NOMO-1 (cell line): ENCODE data around the gene TYW3.
A peak's percentile ranks its signal among the peaks of the same experiment; 100 is the strongest.
"Not testable (repeated sequence)": the region's sequence is repeated elsewhere in the genome, so short reads cannot be mapped to it uniquely, and the experiment has no call there.

Experiments used
- DNase-seq, 2 experiments: peaks; one replicate each; lab custom pipeline; 2025; ENCODE audit not compliant: unreplicated experiment in 2 of 2; lab: John Stamatoyannopoulos, UW

TYW3 gene

DNA sequence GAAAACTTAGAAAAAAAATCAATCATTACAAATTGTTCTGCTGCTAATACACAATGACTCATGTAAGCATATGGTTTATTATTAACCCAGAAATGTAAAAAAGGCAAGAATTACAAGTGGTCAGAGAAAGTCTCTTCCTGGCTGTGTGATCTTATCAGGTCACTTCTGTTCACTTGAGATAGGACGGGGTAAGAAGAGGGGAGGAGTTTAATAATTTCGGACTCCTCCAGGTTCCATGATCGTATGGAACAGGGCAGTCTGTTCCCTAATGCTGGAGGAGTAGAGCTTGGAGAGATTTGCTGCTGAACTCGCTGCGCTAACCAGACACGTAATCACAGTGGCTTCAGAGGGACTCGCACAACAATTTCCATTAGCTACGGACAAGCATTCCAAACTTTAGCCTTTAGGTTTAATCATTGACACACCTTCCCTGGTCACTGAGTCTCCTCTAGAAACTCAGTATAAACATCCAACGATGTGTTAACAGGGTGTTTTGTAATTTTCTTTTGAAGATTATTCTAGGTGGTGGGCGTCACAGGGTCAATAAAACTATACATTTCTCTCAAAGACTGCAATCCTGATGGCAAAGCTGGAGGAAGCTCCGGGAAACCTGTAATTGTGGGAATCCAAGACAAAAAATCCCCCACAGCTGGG lies 1.4 kb upstream of the TYW3 start:
- no peak for DNase-seq

DNA sequence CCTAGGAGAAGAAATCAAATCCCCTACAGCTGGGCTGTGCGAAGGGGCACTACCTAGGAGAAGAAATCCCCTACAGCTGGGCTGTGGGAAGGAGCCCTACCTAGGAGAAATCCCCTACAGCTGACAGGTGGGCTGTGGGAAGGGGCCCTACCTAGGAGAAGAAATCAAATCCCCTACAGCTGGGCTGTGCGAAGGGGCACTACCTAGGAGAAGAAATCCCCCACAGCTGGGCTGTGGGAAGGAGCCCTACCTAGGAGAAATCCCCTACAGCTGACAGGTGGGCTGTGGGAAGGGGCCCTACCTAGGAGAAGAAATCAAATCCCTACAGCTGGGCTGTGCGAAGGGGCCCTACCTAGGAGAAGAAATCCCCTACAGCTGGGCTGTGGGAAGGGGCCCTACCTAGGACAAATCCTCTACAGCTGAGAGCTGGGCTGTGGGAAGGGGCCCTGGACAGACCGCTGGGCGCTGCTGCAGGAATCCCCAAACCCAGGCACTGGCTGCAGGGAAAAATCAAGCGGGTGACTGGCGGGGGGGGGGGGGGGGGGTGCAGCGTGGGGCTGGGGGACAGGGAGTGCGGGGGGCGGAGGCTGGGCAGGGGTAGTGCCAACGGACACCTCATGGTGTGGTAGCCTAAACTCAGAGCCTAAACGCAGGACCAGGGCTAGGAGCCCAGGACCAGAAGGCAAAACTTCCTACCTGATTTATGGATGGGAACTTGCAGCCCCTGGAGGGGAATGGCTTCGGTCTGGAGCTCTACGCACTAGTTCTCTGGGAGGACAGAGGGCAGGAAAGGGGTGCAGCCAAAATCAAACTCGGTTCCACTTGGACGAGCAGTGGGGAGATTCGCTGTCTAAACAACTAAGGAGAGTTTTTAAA lies 643 bp upstream of the TYW3 start:
- DNase-seq, result not testable (repeated sequence)

DNA sequence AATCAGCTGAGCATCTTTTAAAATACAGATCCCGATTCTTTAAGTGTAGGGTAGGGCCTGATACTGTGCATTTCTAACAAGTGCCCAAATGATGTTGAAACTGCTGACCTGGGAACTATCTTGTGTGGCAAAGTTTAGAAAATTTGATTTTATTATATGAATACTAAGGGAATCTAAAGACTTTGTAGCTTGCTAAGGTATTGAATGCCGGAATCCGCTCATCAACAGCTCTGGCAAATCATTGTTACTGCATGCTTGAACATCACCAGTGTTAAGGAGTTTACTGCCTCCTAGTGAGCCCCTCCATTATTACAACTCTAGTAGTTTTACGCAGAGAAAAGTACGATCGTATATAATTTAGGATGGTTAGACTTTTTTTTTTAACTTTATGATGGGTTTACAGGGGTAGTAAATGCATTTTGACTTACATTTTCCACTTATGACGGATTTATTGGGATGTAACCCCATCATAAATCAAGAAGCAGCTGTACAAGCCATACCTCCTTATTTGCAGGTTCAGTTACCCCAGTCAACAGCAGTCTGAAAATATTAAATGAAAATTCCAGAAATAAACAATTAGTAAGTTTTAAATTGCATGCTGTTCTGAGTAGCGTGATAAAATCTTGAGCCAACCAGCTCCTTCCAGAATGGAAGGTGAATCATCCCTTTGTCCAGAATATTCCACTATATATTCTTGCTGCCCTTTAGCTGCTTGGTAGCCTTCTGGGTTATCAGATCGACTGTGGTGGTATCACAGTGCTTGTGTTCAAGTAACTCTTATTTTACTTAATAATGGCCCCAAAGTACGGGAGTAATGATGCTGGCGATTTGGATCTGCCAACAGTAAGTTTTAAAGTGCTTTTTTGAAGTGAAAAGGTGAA lies 892 bp downstream of the TYW3 start:
- DNase-seq, result peak; percentile 59 to 88

DNA sequence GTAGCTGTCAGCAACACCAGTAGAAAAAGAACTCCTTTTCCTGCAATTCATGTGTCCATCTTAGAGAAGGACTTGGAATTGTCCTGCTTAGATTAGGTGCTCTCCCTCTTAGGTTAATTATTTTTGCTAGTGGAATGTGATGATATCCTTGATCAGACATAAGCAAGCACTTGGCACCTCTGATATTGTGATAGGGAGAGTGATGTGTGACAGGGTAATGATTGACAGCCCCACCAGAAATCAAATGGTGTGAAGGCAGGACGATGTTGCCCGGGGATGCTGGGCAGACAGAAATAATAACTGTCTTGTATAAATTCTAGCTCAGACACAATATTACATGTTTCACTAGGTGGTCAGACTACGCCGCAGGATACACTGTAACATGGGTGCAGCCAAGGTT lies 4.4 kb downstream of the TYW3 start:
- DNase-seq, result no peak

DNA sequence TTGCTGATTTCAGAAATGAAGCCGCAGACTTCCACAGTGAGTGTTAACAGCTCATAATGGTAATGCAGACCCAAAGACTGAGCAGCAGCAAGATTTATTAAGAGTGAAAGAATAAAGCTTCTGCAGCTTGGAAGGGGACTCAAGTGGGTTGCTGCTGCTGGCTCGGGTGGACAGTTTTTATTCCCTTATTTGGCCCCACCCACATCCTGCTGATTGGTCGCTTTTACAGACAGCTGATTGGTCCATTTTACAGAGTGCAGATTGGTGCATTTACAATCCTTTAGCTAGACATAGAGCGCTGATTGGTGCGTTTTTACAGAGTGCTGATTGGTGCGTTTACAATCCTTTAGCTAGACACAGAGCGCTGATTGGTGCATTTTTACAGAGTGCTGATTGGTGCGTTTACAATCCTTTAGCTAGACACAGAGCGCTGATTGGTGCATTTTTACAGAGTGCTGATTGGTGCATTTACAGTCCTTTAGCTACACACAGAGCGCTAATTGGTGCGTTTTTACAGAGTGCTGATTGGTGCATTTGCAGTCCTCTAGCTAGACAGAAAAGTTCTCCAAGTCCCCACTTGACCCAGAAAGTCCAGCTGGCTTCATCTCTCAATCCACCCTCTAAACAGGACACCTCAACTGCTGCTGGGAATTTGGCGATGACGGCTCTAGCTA lies 7.5 kb downstream of the TYW3 start:
- DNase-seq, result not testable (repeated sequence)

DNA sequence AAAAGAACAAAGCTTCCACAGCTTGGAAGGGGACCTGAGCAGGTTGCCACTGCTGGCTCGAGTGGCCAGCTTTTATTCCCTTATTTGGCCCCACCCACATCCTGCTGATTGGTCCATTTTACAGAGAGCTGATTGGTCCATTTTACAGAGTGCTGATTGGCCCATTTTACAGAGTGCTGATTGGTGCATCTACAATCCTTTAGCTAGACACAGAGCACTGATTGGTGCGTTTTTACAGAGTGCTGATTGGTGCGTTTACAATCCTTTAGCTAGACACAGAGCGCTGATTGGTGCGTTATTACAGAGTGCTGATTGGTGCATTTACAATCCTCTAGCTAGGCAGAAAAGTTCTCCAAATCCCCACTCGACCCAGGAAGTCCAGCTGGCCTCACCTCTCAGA lies 12.3 kb downstream of the TYW3 start:
- DNase-seq, result not testable (repeated sequence)

DNA sequence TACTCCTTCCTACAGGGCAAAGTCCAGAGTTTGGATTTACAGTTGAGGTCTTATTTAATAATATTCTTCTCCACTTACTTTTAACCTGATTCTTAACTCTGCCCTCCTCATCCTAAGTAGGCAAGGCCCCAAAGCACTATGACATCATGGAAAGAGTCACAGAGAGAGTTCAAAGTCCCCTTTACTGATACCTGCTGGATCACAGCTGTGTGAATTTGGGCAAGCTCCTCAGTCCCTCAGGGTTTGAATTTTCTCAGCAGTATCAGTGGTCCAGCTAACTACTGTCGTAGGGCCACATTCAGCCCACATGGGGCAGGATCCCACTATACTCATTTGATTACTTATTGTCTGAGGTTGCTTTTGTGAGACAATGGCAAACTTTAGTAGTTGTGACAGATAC lies 16.0 kb downstream of the TYW3 start:
- DNase-seq, result no peak

DNA sequence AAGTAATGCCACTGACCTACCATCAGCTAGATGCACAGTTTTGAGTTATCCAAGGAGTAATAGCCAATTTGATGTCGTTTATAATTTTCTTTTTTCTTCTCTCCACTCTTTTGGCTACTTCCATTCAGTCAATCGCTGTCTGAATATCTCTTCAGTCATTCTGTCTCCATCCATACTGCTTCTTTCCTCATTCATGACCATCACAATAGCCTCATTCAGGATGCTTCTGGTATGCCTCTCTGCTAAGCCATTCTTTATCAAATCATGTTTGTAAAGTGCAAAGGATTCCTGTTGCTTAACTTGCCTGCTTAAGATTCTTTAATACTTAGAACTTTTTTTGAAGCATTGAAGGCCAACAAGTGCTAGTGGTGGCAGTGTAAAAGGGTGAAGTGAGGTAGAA lies 20.2 kb downstream of the TYW3 start:
- no peak for DNase-seq

DNA sequence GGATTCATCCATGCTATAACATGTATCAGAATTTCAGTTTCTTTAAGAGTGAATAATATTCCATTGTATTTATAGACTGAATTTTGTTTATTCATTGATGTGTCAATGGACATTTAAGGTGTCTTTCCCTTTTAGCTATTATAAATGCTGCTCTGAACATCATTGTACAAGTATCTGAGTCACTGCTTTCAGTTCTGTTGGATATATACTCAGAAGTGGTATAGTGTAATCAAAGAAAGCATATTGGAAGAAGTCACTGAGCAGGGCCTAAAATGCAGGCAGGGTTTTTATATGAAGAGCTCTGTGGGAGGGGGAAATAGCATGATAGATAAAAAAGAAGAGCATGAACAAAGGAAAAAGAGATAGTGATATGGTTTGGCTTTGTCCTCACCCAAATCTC lies 22.5 kb downstream of the TYW3 start:
- DNase-seq, result no peak

DNA sequence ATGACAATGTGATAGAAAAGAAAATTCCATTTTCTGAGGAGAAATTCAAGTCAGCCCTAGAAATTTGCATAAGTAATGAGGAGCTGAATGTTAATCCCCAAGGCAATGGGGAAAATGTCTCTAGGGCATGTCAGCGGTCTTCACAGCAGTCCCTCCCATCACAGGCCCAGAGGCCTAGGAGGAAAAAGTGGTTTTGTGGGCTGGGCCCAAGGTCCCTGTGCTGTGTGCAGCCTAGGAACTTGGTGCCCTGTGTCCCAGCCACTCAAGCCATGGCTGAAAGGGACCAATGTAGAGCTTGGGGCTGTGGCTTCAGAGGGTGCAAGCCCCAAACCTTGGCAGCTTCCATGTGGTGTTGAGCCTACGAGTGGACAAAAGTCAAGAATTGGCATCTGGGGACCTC lies 23.7 kb downstream of the TYW3 start:
- not testable (repeated sequence) for DNase-seq

DNA sequence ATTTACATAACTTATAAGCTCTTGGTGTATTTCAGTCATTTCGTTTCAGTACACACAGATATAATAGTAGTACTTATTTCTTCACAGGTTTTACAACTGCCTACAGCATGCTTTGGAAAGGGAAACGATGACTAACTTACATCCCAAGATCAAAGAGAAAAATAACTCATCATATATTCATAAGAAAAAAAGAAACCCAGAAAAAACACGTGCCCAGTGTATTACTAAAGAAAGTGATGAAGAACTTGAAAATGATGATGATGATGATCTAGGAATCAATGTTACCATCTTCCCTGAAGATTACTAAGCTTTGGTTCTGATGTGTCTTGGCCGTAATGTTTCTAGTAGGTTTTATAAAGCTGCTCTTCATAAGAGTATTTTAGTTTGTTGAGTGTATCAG lies 30.9 kb downstream of the TYW3 start:
- no peak for DNase-seq

DNA sequence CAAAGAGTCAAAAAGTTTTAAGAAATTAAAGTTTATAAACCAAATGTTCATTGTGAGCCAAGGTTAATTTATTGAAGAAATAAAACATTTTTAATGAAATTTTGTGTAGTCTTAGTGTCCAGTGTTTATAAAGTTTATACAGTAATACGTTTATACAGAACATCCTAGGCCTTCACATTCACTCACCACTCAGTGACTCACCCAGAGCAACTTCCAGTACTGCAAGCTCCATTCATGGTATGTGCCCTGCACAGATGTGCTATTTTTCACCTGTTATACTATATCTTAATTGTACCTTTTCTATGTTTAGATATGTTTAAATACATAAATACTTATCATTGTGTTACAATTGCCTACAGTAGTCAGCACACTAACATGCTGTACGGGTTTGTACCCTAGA lies 33.6 kb downstream of the TYW3 start:
- DNase-seq, result no peak

DNA sequence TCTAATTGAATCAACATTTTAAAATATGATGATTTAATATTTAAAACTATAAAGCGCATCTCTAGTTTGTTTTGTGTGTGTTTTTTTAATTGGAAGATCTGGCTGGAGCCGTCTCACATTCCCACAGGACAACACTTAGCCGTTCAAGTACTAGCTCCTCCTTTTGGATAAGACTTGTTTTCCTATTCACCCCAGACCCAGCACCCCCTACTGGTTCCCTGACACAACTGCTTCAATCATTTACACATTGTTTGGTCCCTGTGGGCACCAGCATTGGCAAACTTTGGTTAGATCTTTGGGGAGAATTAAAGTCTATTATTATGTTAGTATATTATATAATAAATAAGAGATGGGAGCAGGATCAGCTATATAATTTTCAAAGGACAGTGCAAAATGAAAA lies 34.5 kb downstream of the TYW3 start:
- no peak for DNase-seq

DNA sequence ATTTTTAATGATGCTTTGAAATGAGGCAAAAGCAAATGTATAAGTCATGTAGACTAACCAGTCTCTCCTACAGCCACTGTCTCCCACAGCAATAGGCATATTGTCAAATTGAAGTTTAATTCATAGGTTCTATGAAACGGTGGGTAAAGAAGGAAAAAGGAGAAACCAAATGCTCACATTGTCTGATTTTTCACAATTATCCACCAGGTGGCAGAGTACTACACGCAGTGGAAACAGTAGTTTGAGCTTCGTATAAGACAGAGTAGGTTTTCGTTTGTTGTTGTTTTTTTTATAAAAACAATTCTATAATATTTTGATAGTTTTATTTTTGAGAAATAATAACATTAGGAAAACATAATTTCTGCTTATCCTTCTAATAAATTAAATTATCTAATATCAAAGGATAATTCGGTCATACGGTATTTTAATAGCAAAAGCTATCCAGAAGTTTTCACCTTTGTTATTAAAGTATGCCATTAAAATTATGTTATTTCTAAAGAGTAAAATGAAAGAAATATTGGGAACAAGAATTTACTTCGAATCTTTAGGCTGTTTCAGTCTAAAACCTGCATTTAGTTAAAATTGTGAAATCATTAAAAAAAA lies 39.1 kb downstream of the TYW3 start:
- peak in 1 of 2 experiments; percentile 54 for DNase-seq

DNA sequence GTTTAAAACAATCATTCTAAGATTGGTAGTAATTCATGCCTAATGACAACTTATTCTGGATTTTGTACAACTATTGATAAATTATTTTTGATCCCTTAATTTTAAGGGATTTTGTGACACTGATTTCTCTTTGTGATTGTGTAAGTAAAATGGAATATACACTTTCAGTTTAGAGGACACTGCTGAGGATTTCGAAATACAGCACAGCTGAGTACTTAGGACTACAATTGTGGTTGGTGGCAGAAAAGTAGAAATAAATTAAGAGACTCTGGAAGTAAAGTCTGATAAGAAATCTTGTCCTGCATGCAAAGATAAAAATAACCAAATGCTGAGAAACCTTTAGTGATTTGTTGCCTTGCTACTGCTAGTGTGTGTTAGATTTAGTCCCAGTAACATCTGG lies 40.0 kb downstream of the TYW3 start:
- DNase-seq, result peak in 1 of 2 experiments; percentile 20

DNA sequence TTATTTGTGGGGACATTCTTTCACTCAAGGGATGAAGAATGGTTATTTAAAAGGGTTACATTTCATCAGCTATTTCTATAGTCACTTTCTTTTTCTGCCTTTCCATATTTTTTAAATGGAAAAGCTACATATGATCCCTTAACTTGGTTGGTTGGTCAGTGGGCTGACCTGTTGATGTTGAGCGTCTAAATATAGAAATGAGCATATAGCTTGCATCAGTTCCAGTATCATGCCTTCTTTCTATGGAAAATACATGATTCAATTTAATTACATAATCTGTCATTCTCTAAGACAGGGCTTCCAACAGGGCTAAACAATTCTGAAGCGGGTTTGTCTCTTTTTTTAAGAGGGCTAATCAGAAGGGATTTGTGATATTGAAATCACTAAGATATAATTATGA lies 40.6 kb downstream of the TYW3 start:
- no peak for DNase-seq

DNA sequence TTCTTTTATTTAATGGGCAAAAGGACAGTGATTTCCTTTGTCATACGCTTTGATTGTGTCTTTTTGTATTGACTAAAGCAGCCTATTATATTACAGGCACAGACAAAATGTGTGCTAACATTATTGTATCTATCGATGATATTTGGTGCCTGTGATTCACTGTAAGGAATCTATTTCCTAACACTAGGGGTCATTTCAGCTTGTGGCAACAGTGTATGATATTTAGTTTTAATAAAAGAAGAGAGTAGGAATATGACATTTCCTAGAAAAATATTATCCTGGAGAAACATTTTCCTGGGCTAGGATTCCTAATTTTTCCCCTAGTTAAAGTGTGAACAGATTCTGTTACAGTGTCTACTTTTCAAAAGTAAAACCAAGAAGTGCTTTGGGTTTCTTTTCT lies 42.8 kb downstream of the TYW3 start:
- no peak for DNase-seq

DNA sequence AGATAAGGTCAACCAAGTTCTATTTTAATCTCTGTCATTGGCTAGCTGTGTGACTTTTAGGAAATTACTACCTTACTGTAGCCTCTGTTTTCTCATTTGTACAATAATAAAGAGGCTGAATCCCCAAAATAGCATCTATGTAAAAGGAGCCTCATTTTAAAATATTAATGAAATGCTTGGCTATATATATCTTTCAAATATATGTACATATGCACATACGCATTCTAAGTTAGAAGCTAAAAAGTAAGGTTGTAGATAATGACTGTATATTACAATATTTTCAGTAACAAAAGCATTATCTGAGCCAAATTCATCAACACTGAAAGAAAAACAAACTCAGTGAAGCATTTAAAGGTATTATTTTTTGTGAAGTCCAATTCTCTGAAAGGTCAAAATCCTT lies 44.6 kb downstream of the TYW3 start:
- DNase-seq, result no peak

DNA sequence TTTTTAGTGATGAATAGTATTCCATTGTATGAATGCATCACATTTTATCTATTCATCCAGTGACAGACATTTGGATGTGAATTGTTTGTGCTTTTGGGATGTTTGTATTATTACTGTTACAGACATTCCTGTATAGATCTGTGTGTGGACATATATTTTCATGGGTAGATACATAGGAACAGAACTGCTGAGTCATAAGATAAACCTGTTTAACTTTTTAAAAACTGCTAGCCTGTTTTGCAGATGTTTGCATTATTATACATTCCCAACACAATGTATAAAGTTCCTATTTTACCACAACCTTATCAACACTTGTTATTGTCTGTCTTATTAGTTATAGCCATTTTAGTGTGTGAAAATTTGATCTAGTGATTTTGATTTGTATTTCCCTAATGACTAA lies 46.8 kb downstream of the TYW3 start:
- DNase-seq, result no peak

DNA sequence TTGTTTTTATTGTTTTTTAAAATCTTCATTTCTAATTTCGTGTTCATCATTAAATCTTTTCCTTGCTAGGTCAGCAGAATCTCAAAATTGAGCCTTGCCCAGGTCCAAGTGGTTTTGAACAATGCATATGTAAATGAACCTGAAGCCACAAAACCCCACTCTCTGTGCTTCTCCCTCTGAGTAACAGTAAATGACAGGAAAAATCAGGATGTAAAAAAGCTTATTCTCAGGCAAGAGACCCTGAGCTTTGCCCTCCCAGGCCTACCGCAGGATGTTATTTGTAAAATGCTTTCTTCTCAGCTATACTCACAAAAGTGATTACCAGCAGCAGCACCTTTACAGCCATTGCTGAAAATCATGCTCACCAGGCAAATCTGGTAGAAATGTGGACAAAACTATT lies 47.6 kb downstream of the TYW3 start:
- no peak for DNase-seq
